Left renal pelvis (tissue), 4 donors: Measurements from ENCODE around the gene PTTG2. TPM values are rescaled to one million over a fixed set of nuclear protein-coding genes. Genes with fewer than 3 reads are reported as not detected.

Experiments
- DNase-seq, 4 donors: peaks; one replicate each; pipeline ENCODE4 v3.0.0-alpha.2; 2013; ENCODE audit warnings: low read depth in 4 of 4, low spot score in 3 of 4
- polyA plus RNA-seq, 4 donors: library from polyadenylated mRNA; unstranded; fragments of 120-200 nt; gene quantifications; one replicate each; pipeline ENCODE4 v1.2.1, GENCODE V29; 2013; ENCODE audit not compliant: insufficient read length in 4 of 4

Gene PTTG2
- polyA plus RNA-seq, 4 donors: 0.23 TPM; not detected in 3

DNA sequence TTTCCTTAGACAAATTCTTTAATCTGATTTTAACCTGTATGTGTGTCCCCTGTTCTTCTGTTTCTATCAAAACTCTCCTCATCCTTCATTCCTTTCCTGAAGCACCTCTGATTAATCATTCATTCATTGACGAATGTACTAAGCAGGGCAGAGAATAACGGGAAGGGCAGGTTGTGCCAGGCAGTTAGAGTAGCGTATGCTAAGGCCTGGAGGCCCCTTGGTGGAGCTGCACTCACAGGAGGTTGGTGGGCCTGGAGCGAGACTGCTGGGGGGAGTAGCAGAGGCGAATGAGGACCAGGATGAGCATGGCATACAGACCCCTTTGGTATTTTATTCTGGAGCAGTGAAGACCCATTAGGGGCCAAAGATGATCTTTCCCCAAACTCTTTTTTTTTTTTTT, 22.5 kb downstream of the PTTG2 start:
- DNase-seq: no peak

DNA sequence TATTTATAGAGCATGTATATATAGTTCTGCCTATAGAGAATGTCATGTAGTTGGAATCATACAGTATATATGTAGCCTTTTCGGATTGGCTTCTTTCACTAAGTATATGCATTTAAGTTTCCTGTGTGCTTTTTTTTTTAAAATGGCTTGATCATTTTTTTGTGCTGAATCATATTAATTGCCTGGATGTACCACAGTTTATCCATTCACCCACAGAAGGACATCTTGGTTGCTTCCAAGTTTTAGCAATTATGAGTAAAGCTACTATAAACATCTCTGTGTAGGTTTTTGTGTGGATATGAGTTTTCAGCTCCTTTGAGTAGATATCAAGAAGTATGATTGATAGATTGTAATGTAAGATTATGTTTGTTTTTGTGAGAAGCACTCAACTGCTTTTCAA, 23.8 kb downstream of the PTTG2 start:
- no peak for DNase-seq

DNA sequence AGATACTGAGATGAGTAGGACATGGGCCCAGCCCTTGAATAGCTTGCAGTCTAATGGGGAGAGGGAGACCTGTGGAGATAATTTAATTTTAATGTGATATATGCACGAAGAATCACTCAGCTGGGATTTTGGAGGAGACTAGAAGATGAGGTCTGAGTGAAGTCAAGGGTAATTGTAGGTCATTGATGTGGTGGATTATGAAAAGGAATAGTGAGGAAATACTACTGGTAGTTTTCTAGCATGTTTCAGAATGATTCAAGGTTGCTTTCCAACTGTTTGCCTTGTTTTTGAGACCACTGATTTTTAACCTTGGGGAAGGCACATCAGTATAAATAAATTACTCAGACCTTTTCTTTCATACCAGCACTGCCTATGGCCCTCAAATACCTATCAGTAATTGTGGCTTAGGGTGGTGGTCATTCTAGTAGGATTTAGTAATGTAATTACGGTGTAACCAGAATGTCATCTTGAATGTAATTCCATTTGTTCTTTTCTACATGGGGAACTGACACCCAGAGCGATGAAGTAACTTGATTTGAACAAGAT, 25.6 kb downstream of the PTTG2 start:
- DNase-seq: no peak

DNA sequence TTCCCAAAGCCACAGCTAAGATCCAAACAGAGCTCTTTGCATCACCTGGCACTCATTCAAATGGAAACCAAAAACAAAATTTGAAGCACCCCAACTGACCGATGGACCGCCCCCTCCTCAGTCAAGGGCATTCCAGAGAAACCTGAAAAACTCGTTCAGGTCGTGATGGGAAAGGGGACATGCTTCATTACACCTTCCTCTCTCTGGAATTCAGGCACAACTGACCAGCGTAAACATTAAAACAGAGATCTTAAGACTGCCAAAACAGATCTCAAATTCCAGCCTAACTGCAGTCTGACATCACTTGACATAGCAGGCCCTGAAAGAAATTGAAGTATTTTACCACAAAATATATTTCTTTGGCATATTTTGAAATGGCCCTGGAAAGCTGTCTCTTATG, 28.5 kb downstream of the PTTG2 start:
- DNase-seq: no peak

DNA sequence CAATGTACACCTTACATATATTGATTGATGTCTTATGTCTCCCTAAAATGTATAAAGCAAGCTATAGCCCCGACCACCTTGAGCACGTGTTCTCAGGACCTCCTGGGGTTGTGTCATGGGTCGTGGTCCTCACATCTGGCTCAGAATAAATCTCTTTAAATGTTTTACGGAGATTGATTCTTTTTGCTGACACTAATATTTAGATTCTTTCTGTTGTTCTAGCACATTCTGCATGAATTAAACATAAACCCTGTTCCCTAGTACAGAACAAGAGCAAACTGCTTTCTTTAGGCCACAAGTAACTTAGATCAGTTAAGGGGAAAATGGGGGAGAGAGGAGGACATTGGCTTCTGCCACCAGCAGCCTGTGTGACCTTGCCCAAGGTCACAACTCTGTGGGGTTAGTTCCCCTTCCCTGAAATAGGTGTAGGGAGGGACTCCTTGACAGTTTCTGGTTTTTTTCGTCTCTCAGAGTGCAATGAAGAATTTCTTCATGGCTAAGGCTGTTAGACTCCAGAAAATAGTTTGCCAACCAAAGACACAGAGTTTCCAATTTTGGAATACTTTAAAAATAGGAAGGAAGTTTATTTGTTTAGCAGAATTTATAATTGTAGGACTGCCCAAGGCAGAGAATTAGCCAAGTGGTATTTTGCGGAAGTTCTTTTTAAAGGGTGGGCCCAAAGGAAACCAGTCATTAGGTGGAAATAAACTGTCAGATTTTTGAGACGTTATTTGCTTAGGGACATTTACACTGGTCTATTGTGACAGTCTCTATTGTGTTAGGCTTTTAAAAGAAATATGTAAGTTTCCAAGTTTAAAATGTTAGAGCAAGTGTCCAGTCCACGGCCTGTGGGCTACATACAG, 29.4 kb downstream of the PTTG2 start:
- no peak for DNase-seq

- no peak for DNase-seq
These were observed 30.6 kb downstream of the PTTG2 start for GRCh38 chr4:37990731-37991245.

DNA sequence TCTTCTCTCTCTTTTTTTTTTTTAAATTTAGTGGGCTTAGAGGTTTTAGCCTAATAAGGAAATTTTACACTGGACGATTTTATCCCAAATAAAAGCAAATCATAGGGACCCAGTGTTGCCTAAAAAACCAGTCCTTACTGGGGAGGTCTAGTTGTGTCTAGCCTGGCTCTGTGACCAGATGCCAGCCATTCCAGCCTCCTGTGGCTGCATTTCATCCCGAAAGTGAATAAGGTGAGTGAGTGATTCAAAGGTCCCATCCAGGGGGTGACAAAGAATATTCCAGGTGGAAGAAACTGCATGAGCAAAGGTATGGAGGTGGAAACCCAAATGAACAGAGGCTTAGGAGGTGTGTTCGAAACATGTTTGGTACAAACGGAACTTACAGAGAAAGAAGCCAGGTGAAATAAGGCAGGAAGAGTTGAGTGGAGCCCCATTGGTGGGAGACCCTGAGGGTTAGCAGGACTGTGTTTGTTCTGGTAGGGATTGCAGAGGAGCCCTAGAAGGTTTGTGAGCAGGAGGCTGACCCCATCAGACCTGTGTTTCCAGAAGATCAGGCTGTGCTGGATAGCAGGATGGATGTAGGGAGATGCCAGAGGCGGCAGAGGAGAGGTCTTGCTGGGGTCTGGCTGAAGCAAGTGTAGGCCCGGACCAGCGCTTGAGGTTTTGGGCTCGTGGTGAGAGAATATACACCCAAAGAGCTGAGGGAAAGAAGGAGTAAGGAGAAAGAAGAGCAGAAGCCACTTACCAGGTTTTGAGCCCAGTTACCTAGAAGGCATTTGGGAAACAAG, 31.6 kb downstream of the PTTG2 start:
- no peak for DNase-seq

GRCh38 chr4:37993806-37994205, 33.6 kb downstream of the PTTG2 start:
- DNase-seq: no peak

- no peak for DNase-seq
These were observed 34.4 kb downstream of the PTTG2 start for GRCh38 chr4:37994569-37994968.

DNA sequence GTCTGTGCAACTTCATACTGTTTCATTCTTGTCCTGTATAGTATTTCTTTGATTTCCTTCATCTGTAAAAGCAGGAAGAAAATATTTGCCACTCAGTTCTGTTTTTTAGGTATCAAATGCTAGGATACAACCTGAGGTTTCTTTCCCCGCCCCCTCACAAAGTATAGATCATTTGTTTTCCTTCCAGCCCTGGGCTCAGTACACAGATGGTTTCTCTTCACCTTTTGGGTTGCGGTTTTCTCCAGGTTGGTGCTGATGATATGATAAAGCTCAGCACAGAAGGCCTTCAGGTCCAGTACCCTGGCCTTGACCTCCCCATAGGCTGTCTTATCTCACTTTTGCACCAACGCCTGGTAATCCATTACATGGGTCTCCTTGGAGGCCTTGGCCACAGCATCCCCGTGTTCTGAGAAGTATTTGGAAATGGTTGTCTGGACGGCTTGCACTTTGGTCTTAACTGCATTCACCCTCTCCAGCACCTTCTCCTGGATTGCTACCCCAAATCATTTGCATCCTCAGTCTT, 35.2 kb downstream of the PTTG2 start:
- no peak for DNase-seq

DNA sequence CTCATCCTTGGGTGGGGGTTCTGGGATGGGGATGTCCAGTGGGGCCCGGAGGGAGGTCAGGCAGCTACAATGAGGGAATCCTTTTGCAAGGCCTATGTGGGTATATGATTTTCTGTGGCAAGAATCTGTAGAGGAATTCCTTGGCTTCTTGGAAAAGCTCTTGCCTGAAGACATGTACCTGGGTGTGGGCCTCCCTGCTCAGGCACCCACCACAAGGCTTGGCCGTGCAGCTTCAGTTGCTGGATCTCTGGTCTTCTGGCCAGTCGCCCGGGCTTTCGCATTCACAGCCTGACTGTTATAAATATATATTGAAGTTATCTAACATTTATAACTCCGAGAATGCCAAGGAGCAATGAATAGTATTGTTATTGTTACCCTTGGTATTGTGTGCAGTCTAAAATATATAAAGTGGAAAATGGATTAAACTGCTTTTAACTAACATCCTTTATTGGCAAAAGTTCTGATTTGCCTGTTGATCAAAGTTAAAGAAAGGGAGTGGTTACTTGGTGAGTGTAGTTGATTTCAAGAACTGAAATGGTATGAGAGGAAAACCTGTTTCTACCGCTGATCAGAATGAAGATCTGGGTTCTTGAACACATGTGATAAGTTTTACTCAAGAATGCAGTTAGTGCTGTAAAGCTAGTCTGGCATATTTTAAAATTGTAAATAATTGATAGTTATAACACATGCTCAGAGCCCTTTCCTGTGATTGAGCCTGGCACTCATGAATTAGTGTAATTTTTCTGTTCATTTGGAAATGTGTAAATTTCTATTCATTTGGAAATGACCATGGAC, 36.0 kb downstream of the PTTG2 start:
- DNase-seq: no peak

GRCh38 chr4:37998226-37998625, 38.0 kb downstream of the PTTG2 start:
- no peak for DNase-seq

DNA sequence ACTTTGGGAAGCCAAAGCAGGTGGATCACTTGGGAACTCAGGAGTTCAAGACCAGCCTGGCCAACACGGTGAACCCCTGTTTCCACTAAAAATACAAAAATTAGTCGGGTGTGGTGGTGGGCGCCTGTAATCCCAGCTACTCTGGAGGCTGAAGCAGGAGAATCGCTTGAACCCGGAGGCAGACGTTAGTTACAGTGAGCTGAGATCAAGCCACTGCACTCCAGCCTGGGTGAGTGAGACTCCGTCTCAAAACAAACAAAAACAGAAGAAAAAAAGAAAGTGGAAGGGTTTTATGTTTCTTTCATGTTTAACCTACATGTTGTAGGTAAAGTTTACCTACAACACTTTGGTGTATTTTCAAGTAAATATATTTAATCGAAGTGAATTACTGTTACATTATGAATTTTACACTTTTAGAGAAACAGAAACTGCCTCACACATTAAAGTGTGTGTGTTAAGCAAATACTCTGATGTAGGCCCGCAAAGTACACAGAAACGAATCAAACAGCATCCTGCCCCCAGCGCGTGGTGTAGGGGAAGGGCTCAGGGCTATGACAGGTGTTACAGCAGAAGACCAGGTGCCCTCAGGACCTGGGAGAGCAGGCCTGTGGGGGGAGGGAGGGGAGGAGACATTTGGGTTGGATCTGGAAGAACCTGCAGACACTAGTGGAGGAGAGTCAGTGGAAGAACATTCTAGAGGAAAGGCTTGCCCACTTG, 39.0 kb downstream of the PTTG2 start:
- DNase-seq: no peak

- DNase-seq: no peak
These were observed 39.8 kb downstream of the PTTG2 start for GRCh38 chr4:37999965-38000364.

GRCh38 chr4:38001927-38002326, 41.7 kb downstream of the PTTG2 start:
- no peak for DNase-seq

- DNase-seq: no peak
These were observed 42.4 kb downstream of the PTTG2 start for GRCh38 chr4:38002451-38003071.

DNA sequence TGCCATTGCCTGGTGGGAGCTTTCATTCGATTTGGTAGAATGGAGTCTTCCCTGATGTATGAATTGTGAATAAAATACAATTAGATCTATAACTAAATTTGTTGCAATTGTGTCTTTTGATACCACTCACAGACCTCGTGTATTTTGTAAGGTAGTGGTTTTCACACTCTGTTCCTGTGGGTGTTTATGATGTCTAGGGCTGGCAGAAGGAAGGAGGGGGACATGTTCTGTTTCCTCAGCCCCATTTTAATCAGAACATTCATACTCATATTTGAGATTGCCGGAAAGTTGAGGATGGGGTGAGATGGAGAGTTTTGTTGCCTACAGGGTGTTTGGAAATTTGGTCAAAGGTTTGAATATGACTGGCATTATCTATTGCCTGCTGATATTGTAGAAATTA, 42.9 kb downstream of the PTTG2 start:
- DNase-seq: no peak

- DNase-seq: no peak
These were observed 43.4 kb downstream of the PTTG2 start for GRCh38 chr4:38003628-38004027.

DNA sequence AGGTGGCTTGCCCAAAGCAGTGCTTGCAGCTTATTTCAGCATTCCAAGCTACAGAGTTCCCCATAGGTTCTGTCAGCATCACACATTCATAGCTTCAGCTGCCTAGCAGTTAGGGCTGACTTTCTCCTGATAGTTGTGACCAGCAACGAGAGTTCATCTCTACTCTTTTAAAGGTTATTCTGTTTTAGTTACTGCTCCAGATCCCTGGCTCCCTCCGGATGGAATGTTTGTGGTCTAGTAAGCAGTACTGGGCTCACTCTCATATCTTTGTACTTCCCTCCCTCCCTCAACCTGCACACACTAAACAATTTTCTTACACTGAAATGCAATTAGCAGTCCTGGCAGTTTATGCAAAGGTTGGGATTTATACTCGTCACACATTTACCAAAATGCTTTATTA, 43.9 kb downstream of the PTTG2 start:
- DNase-seq: no peak
